ENCODE data around the gene ATXN2. TPM values are rescaled to one million over a fixed set of nuclear protein-coding genes. Genes with fewer than 3 reads are reported as not detected.
A peak's percentile ranks its signal among the peaks of the same experiment; 100 is the strongest.

The ATXN2 gene
- total RNA-seq, 1 donor from 2014 or later, result 69.4 TPM

- Mint-ChIP-seq H3K4me1 (ENCODE audit: unreplicated experiment) (peaks cover 74% of the 10 kb centered on the region), H3K36me3 (ENCODE audit: low read depth, unreplicated experiment) (peaks cover 62% of the 10 kb centered on the region), H3K9me3 (ENCODE audit: unreplicated experiment) (no peaks in the 10 kb centered on the region), H3K27ac (ENCODE audit: unreplicated experiment) (peak overlapping the region; percentile 19), H3K27me3 (ENCODE audit: unreplicated experiment) (peaks cover 37% of the 10 kb centered on the region), H3K4me3 (ENCODE audit: unreplicated experiment) (no peak overlapping the region)
- DNase-seq (ENCODE audit: low spot score), result no peak
- no peak for TF ChIP-seq CTCF (IDR thresholded peaks at IDR 0.05; ENCODE audit: unreplicated experiment)
Measured at GRCh38 chr12:111451232-111451631, 147.9 kb downstream of the ATXN2 start.

- no peak for TF ChIP-seq CTCF (IDR thresholded peaks at IDR 0.05; ENCODE audit: unreplicated experiment)
- Mint-ChIP-seq H3K27me3 (ENCODE audit: unreplicated experiment) (peaks cover 39% of the 10 kb centered on the region), H3K4me1 (ENCODE audit: unreplicated experiment) (peaks cover 79% of the 10 kb centered on the region), H3K9me3 (ENCODE audit: unreplicated experiment) (no peaks in the 10 kb centered on the region), H3K4me3 (ENCODE audit: unreplicated experiment) (peak overlapping the region; percentile 82), H3K27ac (ENCODE audit: unreplicated experiment) (peak overlapping the region; percentile 19), H3K36me3 (ENCODE audit: low read depth, unreplicated experiment) (peaks cover 56% of the 10 kb centered on the region)
- no peak for DNase-seq (ENCODE audit: low spot score)
Measured at GRCh38 chr12:111450676-111451075, 148.4 kb downstream of the ATXN2 start.

- Mint-ChIP-seq H3K4me1 (ENCODE audit: unreplicated experiment) (peaks cover 80% of the 10 kb centered on the region), H3K27me3 (ENCODE audit: unreplicated experiment) (peaks cover 47% of the 10 kb centered on the region), H3K36me3 (ENCODE audit: low read depth, unreplicated experiment) (peaks cover 49% of the 10 kb centered on the region), H3K4me3 (ENCODE audit: unreplicated experiment) (peak overlapping the region; percentile 63), H3K9me3 (ENCODE audit: unreplicated experiment) (no peaks in the 10 kb centered on the region), H3K27ac (ENCODE audit: unreplicated experiment) (peak overlapping the region; percentile 79)
- no peak for TF ChIP-seq CTCF (IDR thresholded peaks at IDR 0.05; ENCODE audit: unreplicated experiment)
- DNase-seq (ENCODE audit: low spot score), result no peak
Measured at GRCh38 chr12:111448846-111449790, 150.0 kb downstream of the ATXN2 start.

GRCh38 chr12:111448266-111448830, 150.8 kb downstream of the ATXN2 start:
- H3K36me3 Mint-ChIP-seq (ENCODE audit: low read depth, unreplicated experiment), result peaks cover 45% of the 10 kb centered on the region
- TF ChIP-seq CTCF (IDR thresholded peaks at IDR 0.05; ENCODE audit: unreplicated experiment), result no peak
- peak overlapping the region; percentile 63 for H3K4me3 Mint-ChIP-seq (ENCODE audit: unreplicated experiment)
- H3K27ac Mint-ChIP-seq (ENCODE audit: unreplicated experiment), result peak overlapping the region; percentile 82
- H3K27me3 Mint-ChIP-seq (ENCODE audit: unreplicated experiment), result peaks cover 54% of the 10 kb centered on the region
- no peaks in the 10 kb centered on the region for H3K9me3 Mint-ChIP-seq (ENCODE audit: unreplicated experiment)
- peaks cover 79% of the 10 kb centered on the region for H3K4me1 Mint-ChIP-seq (ENCODE audit: unreplicated experiment)
- DNase-seq (ENCODE audit: low spot score), result no peak

Data from endothelial cell (in vitro differentiated cells).